Measurements from ENCODE around the gene RYR3.
"Not testable (repeated sequence)": the region's sequence is repeated elsewhere in the genome, so short reads cannot be mapped to it uniquely, and the experiment has no call there.

The RYR3 gene

DNA sequence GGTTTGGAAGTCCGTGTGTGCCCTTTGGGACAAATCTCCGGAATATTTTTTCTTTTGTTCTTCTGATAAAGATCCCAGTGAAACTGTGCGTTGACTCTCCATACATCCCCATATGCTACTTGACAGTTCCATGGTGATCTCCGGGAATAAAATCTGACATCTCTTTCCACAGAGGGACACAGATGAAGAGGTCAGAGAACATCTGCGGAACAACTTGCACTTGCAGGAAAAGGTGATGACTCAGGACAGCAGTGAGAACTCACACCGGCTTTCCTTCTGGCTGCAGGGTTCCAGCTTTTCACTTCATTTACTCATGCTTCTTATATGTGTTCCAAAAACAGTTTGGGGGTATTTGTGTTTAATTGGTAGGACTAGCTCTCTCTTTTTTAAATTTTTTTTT lies 500.0 kb downstream of the RYR3 start:
- no peaks in the 10 kb centered on the region for H3K9me3 ChIP-seq (ENCODE audit: control insufficient read depth in 1 of 2, low read length in 2 of 2)
- no peaks in the 10 kb centered on the region for H3K4me1 ChIP-seq (ENCODE audit: control insufficient read depth in 1 of 2, insufficient read depth in 2 of 2, low read length in 2 of 2)
- no peak overlapping the region for H3K4me3 ChIP-seq (ENCODE audit: low read depth in 1 of 2, low read length in 2 of 2)
- H3K27me3 ChIP-seq (ENCODE audit: low read depth, low read length): no peaks in the 10 kb centered on the region
- no peak overlapping the region for H3K27ac ChIP-seq (ENCODE audit: low read length)
- no peaks in the 10 kb centered on the region for H3K36me3 ChIP-seq (ENCODE audit: control insufficient read depth in 1 of 2, insufficient read depth in 2 of 2, low read length in 2 of 2)

- Histone ChIP-seq H3K9me3 (ENCODE audit: control insufficient read depth in 1 of 2, low read length in 2 of 2) (no peaks in the 10 kb centered on the region), H3K27me3 (ENCODE audit: low read depth, low read length) (no peaks in the 10 kb centered on the region), H3K36me3 (ENCODE audit: control insufficient read depth in 1 of 2, insufficient read depth in 2 of 2, low read length in 2 of 2) (no peaks in the 10 kb centered on the region), H3K27ac (ENCODE audit: low read length) (no peak overlapping the region), H3K4me1 (ENCODE audit: control insufficient read depth in 1 of 2, insufficient read depth in 2 of 2, low read length in 2 of 2) (no peaks in the 10 kb centered on the region), H3K4me3 (ENCODE audit: low read depth in 1 of 2, low read length in 2 of 2) (no peak overlapping the region)
Measured at GRCh38 chr15:33813891-33814290, 503.1 kb downstream of the RYR3 start.

- H3K27ac ChIP-seq (ENCODE audit: low read length); H3K4me3 ChIP-seq (ENCODE audit: low read depth in 1 of 2, low read length in 2 of 2); H3K36me3 ChIP-seq (ENCODE audit: control insufficient read depth in 1 of 2, insufficient read depth in 2 of 2, low read length in 2 of 2); H3K4me1 ChIP-seq (ENCODE audit: control insufficient read depth in 1 of 2, insufficient read depth in 2 of 2, low read length in 2 of 2); H3K9me3 ChIP-seq (ENCODE audit: control insufficient read depth in 1 of 2, low read length in 2 of 2); H3K27me3 ChIP-seq (ENCODE audit: low read depth, low read length): not testable (repeated sequence)
Measured at GRCh38 chr15:33819499-33819898, 508.7 kb downstream of the RYR3 start.

DNA sequence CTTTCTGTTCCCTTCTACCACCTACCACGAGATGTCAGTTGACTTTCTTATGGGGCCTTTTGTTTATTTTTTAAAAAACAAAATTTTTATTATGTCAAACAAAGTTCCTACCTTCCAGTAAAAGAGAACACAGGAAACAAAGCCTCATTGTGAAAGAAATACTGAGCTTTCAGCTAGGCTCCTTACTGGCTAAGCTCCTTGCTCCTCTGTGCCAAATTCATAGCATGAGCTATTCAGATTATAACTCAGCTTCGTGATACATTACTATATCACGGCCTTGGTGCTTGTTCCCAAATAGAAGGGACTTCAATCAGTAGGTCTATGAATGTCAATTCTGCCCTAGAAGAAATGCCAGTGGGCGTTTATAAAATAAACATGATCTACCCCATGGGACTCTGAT lies 511.7 kb downstream of the RYR3 start:
- Histone ChIP-seq H3K27me3 (ENCODE audit: low read depth, low read length) (no peaks in the 10 kb centered on the region), H3K36me3 (ENCODE audit: control insufficient read depth in 1 of 2, insufficient read depth in 2 of 2, low read length in 2 of 2) (peaks cover 0 to 4% of the 10 kb centered on the region in 2 donors), H3K4me3 (ENCODE audit: low read depth in 1 of 2, low read length in 2 of 2) (no peak overlapping the region), H3K4me1 (ENCODE audit: control insufficient read depth in 1 of 2, insufficient read depth in 2 of 2, low read length in 2 of 2) (no peaks in the 10 kb centered on the region), H3K27ac (ENCODE audit: low read length) (no peak overlapping the region), H3K9me3 (ENCODE audit: control insufficient read depth in 1 of 2, low read length in 2 of 2) (no peaks in the 10 kb centered on the region)

DNA sequence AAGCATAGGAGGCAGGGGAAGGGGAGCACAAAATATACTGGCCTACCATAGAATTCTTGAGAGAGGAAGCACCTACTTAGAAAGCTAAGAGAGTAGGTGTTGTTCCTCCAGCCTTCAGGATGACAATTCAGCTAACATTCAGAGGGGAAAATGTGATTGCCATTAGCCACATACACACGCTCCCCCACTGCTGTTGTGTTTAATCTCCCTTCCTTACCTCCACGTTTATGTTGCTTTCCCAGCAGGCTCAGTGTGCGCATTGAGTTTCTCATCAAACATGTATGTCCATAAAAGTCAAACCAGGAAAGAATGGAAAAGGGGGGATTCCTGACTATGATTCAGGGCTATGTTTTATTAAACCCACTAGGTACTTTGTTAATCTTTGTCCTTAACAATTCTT lies 512.4 kb downstream of the RYR3 start:
- Histone ChIP-seq H3K9me3 (ENCODE audit: control insufficient read depth in 1 of 2, low read length in 2 of 2) (no peaks in the 10 kb centered on the region), H3K27ac (ENCODE audit: low read length) (no peak overlapping the region), H3K4me3 (ENCODE audit: low read depth in 1 of 2, low read length in 2 of 2) (no peak overlapping the region), H3K36me3 (ENCODE audit: control insufficient read depth in 1 of 2, insufficient read depth in 2 of 2, low read length in 2 of 2) (peaks cover 0 to 4% of the 10 kb centered on the region in 2 donors), H3K4me1 (ENCODE audit: control insufficient read depth in 1 of 2, insufficient read depth in 2 of 2, low read length in 2 of 2) (no peaks in the 10 kb centered on the region), H3K27me3 (ENCODE audit: low read depth, low read length) (no peaks in the 10 kb centered on the region)

- Histone ChIP-seq H3K9me3 (ENCODE audit: control insufficient read depth in 1 of 2, low read length in 2 of 2) (peaks cover 0 to 6% of the 10 kb centered on the region in 2 donors), H3K27me3 (ENCODE audit: low read depth, low read length) (no peaks in the 10 kb centered on the region)
Measured at GRCh38 chr15:33825453-33825852, 514.7 kb downstream of the RYR3 start.

GRCh38 chr15:33826201-33826600 lies 515.4 kb downstream of the RYR3 start:
- no peak overlapping the region for H3K4me3 ChIP-seq (ENCODE audit: low read depth in 1 of 2, low read length in 2 of 2)
- H3K27ac ChIP-seq (ENCODE audit: low read length): no peak overlapping the region
- no peaks in the 10 kb centered on the region for H3K27me3 ChIP-seq (ENCODE audit: low read depth, low read length)
- peaks cover 0 to 4% of the 10 kb centered on the region in 2 donors for H3K36me3 ChIP-seq (ENCODE audit: control insufficient read depth in 1 of 2, insufficient read depth in 2 of 2, low read length in 2 of 2)
- H3K4me1 ChIP-seq (ENCODE audit: control insufficient read depth in 1 of 2, insufficient read depth in 2 of 2, low read length in 2 of 2): no peaks in the 10 kb centered on the region
- H3K9me3 ChIP-seq (ENCODE audit: control insufficient read depth in 1 of 2, low read length in 2 of 2): peaks cover 0 to 6% of the 10 kb centered on the region in 2 donors

More at GRCh38 chr15:33825453-33825852, 514.7 kb downstream of the RYR3 start:
- H3K36me3 ChIP-seq (ENCODE audit: control insufficient read depth in 1 of 2, insufficient read depth in 2 of 2, low read length in 2 of 2): peaks cover 0 to 4% of the 10 kb centered on the region in 2 donors
- H3K27ac ChIP-seq (ENCODE audit: low read length): no peak overlapping the region
- H3K4me3 ChIP-seq (ENCODE audit: low read depth in 1 of 2, low read length in 2 of 2): no peak overlapping the region
- no peaks in the 10 kb centered on the region for H3K4me1 ChIP-seq (ENCODE audit: control insufficient read depth in 1 of 2, insufficient read depth in 2 of 2, low read length in 2 of 2)

DNA sequence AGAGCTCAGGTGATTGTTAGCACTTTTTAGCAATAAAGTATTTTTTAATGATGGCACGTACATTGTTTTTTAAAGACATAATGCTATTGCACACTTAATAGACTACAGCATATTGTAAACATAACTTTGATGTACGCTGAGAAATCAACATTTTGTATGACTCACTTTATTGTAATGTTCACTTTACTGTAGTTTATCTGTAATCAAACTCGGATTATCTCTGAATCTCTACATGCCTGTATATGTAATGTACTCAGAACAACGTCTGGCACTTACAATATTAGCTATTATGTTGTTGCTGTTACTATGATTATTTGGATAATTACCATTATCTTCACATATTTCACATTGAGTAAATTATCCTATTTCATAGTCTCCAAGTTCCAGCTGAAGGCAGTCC lies 519.6 kb downstream of the RYR3 start:
- no peaks in the 10 kb centered on the region for H3K36me3 ChIP-seq (ENCODE audit: control insufficient read depth in 1 of 2, insufficient read depth in 2 of 2, low read length in 2 of 2)
- no peaks in the 10 kb centered on the region for H3K4me1 ChIP-seq (ENCODE audit: control insufficient read depth in 1 of 2, insufficient read depth in 2 of 2, low read length in 2 of 2)
- no peak overlapping the region for H3K4me3 ChIP-seq (ENCODE audit: low read depth in 1 of 2, low read length in 2 of 2)
- no peak overlapping the region for H3K27ac ChIP-seq (ENCODE audit: low read length)
- H3K9me3 ChIP-seq (ENCODE audit: control insufficient read depth in 1 of 2, low read length in 2 of 2): peaks cover 0 to 6% of the 10 kb centered on the region in 2 donors
- H3K27me3 ChIP-seq (ENCODE audit: low read depth, low read length): no peaks in the 10 kb centered on the region

- Histone ChIP-seq H3K4me3 (ENCODE audit: low read depth in 1 of 2, low read length in 2 of 2) (no peak overlapping the region), H3K9me3 (ENCODE audit: control insufficient read depth in 1 of 2, low read length in 2 of 2) (peaks cover 0 to 6% of the 10 kb centered on the region in 2 donors), H3K27ac (ENCODE audit: low read length) (no peak overlapping the region)
Measured at GRCh38 chr15:33831646-33832045, 520.9 kb downstream of the RYR3 start.

GRCh38 chr15:33834892-33835743 lies 524.4 kb downstream of the RYR3 start:
- Histone ChIP-seq H3K4me1 (ENCODE audit: control insufficient read depth in 1 of 2, insufficient read depth in 2 of 2, low read length in 2 of 2) (no peaks in the 10 kb centered on the region), H3K27me3 (ENCODE audit: low read depth, low read length) (no peaks in the 10 kb centered on the region), H3K9me3 (ENCODE audit: control insufficient read depth in 1 of 2, low read length in 2 of 2) (no peaks in the 10 kb centered on the region), H3K4me3 (ENCODE audit: low read depth in 1 of 2, low read length in 2 of 2) (no peak overlapping the region), H3K27ac (ENCODE audit: low read length) (no peak overlapping the region), H3K36me3 (ENCODE audit: control insufficient read depth in 1 of 2, insufficient read depth in 2 of 2, low read length in 2 of 2) (peaks cover 0 to 14% of the 10 kb centered on the region in 2 donors)

More at GRCh38 chr15:33831646-33832045, 520.9 kb downstream of the RYR3 start:
- no peaks in the 10 kb centered on the region for H3K4me1 ChIP-seq (ENCODE audit: control insufficient read depth in 1 of 2, insufficient read depth in 2 of 2, low read length in 2 of 2)
- H3K36me3 ChIP-seq (ENCODE audit: control insufficient read depth in 1 of 2, insufficient read depth in 2 of 2, low read length in 2 of 2): no peaks in the 10 kb centered on the region
- no peaks in the 10 kb centered on the region for H3K27me3 ChIP-seq (ENCODE audit: low read depth, low read length)

DNA sequence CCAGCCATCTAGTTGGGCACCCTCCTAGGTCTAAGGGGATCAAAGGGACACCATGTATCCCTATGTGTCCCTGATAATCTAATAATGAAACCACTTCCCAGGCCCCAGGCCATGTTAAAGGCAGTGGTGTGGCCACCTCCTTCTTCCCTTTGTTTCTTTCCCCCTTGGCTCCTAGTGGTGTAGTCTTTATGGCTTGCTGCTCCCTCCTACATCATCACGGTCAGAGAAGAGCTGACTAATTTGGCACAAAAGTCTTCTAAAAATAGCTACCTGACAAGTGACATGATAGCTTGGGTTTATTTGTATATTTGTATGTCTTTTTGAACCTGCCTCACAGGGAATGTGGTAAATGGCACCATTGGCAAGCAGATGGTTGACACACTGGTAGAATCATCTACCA lies 526.5 kb downstream of the RYR3 start:
- Histone ChIP-seq H3K27ac (ENCODE audit: low read length) (no peak overlapping the region), H3K4me1 (ENCODE audit: control insufficient read depth in 1 of 2, insufficient read depth in 2 of 2, low read length in 2 of 2) (no peaks in the 10 kb centered on the region), H3K27me3 (ENCODE audit: low read depth, low read length) (no peaks in the 10 kb centered on the region), H3K9me3 (ENCODE audit: control insufficient read depth in 1 of 2, low read length in 2 of 2) (no peaks in the 10 kb centered on the region), H3K36me3 (ENCODE audit: control insufficient read depth in 1 of 2, insufficient read depth in 2 of 2, low read length in 2 of 2) (peaks cover 0 to 14% of the 10 kb centered on the region in 2 donors), H3K4me3 (ENCODE audit: low read depth in 1 of 2, low read length in 2 of 2) (no peak overlapping the region)

DNA sequence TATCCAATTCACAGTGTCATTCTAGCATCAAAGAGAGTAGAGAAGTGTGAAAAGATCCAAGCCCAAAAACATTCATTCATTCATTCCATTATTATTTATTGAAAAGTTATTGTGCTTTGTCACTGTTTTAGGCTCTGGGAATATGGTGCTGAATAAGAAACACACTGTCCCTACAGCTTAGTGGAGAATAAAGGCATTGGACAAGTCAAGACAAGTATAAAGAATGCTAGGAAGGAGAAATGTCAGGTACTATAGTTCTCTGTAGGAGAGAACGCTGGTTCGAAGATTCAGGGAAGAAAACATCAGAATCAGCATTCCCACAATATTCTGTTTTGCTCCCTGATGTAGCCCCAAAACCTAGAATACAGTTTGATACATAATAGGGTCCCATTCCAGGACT lies 528.8 kb downstream of the RYR3 start:
- Histone ChIP-seq H3K36me3 (ENCODE audit: control insufficient read depth in 1 of 2, insufficient read depth in 2 of 2, low read length in 2 of 2) (peaks cover 0 to 14% of the 10 kb centered on the region in 2 donors), H3K4me3 (ENCODE audit: low read depth in 1 of 2, low read length in 2 of 2) (no peak overlapping the region), H3K4me1 (ENCODE audit: control insufficient read depth in 1 of 2, insufficient read depth in 2 of 2, low read length in 2 of 2) (no peaks in the 10 kb centered on the region), H3K9me3 (ENCODE audit: control insufficient read depth in 1 of 2, low read length in 2 of 2) (no peaks in the 10 kb centered on the region), H3K27me3 (ENCODE audit: low read depth, low read length) (no peaks in the 10 kb centered on the region), H3K27ac (ENCODE audit: low read length) (no peak overlapping the region)

Data from muscle layer of duodenum (tissue), 2 donors.